ENCODE results near the gene BMPER.

BMPER gene

GRCh38 chr7:33973231-33974015 lies 68.1 kb downstream of the BMPER start:
- DNase-seq, result no peak

- no peak for DNase-seq
Measured at GRCh38 chr7:33979300-33979806, 74.0 kb downstream of the BMPER start.

DNA sequence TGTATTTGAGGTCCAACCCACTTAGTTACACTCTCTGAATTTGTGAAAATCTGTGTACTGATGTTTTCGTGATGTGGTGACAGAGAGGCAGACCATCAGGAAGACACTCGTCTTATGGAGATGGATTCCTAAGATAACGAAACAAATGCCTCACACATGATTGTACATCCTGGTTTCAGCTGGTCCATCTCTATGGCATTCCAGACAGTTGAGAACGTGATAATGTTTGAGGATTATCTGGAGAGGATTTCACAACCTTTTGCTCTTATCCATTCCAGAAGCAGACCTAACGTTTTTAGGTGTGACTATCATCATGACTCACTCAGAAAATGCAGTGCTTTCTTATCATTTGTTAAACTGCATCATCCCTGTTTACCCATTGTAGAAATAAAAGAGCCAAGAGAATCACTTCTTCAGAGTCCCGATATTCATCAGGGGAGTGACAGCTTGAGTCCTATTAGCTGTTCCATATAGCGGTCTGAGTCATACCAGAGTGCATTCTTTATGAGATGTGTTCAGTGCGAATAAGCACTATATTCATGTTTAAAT lies 74.5 kb downstream of the BMPER start:
- no peak for DNase-seq

DNA sequence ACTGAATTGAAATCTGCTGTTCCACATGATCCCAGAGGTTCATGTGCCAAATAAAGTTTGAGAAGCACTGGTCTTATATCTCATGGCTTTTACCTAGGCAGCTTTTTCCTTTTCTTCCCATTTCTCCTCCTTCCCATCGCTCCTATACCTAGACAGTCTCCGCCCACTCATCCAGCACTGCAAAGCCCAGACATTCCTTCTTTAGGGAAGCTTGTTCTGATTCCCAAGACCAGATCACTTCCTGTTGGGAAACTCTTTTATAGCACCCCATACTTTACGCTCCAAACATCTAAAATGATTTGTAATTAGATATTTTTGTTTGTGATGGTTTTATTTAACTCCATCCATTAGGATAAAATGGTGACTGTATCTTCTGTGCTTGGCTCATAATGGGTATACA lies 75.9 kb downstream of the BMPER start:
- no peak for DNase-seq

GRCh38 chr7:33981671-33982424 lies 76.5 kb downstream of the BMPER start:
- DNase-seq, result no peak

DNA sequence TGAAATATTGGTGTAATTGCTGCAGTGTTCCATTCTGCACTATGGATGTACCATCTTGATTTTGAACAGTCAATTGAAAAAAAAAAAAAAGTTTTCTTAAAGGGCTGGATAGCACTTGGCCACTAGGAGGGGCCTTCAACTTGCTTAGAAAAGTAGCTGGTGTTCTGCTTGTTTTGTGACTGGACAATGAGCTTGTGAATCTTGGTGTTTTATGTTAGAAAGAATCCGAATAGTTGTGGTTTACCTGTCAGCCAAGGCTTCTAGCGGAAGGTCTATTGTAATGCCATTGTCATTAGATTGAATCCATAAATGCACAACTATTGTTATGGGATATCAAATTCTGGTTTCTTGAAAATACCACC lies 77.1 kb downstream of the BMPER start:
- DNase-seq, result no peak

GRCh38 chr7:33986451-33986850 lies 81.1 kb downstream of the BMPER start:
- DNase-seq, result no peak

DNA sequence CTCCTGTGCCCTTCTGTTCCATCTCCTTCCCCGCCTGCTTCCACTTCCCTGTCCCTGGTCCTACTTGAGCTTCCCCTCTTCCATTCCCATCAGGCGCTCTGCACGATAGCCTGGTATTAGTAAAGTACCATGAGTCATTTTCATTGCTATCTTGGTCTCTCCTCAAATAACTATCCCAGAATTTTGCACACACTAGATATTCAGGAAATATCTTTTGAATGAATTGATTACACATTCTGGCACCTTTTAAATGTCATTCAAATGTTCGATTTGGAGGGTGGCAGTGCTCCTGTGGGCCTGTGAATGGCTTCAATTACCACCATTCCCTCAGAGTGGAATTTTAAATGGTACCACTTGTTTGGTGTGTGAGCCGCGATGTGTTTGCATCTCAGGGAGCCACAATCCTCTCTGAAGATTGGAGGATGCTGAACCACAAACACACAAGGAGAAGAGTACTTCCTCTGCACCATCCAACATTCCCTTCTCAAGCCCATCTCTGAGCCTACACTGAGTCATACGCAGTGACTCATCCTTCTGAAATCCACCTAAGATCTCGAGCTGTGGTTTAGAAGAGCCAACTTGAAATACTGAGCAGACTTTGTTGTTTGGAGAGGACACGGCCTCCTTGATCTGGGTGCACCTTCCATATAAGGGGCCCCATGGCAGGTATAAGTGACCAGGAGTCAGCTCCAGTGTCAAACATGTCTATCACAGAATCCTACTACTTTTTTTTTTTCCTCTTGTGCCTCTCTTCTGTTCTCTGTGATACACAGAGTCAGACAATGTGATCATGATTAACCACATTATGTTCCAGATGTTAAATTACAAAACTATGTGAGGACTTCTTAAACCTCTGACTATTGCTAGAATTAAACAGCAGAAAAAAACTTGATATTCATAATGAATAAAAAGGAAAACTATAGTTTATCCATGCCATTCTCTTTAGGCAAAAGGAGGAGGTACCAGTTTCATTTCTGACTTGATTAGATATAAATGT lies 81.9 kb downstream of the BMPER start:
- DNase-seq, result no peak

DNA sequence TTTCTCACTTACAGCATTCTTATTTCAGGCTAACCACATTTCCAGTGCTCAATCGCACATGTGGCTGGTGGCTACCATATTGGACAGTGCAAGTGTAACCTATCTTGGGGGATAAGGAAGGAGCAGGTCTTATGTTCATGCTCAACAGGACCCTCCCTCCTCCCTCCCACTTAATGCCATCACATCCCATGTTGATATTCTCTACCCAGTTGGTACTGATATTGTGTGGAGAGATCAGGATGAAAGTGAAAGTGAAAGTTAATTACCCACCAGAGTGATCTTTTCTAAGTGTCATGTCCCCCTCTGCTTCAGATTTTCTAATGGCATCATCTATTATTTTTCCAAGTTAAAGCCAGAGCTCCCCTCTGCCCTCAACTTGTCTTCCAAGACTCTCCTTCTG lies 91.6 kb downstream of the BMPER start:
- no peak for DNase-seq

- no peak for DNase-seq
Measured at GRCh38 chr7:33998476-33998875, 93.1 kb downstream of the BMPER start.

DNA sequence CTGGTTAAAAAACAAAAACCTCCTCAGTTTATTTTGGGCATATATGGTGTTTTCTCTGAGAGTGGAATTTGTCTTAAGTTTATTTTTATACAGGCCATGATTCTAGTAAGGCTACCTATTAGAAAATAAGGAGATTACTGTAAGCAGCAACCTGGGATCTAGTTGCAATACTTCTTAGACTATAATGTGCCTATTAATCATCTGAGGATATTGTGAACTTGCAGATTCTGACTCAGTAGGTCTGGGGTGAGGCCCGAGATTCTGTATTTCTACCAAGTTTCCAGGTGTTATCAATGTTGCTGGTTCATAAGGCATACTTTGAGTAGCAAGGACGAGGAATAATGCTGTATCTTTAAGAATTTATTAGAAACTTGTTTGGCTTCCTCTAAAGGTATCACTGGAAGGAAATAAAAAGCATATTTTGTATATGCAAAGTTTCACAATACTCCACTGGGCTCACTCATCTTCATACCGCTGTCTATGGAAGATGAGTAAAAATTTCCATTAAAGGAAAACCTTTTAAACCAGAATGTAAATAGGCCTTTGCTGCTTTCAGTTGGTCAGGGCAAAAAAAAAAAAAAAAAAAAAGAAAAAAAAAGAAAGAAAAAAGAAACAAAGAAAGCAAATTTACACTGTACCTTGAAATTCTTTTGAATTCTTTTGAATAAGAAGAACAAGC lies 105.8 kb downstream of the BMPER start:
- DNase-seq, result no peak

DNA sequence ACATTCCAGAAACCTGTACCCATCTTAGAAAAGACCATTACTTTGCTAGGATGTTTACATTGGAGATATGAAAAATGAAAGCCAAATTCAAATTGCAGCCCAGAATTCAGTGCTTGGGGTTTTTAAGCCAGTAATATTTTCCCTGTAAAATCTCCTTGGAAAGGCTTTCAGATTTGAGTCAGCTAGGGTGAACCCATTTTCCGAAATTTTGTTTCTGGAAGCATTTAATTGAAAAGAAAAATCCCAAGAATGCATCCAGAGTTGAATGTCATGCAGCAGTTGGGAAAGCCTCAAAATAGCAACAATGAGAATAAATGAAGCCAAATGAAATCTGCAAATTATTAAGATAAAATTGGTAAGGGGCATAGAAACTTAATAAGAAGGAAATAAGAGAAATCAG lies 106.4 kb downstream of the BMPER start:
- no peak for DNase-seq

GRCh38 chr7:34013421-34013820 lies 108.1 kb downstream of the BMPER start:
- DNase-seq, result no peak

DNA sequence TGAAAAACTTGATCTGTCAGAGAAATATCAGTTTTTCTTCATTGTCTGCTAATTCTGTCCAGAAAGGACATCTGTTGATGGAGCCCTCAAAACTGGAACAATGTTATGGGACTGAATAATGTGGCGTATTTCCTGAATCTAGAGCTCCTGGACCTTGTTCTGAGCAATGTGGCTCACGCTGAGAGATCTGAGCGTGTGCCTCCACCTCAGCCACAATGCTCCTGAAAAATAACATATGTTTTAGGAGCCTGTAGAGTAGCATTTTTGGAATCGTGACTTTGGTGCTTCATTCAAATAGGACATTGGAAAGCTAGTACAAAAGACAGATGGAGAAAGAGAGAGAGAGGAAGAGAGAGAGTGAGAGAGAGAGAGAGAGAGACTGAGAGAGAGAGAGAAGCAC lies 110.3 kb downstream of the BMPER start:
- no peak for DNase-seq

- no peak for DNase-seq
Measured at GRCh38 chr7:34016876-34017275, 111.5 kb downstream of the BMPER start.

- DNase-seq, result no peak
Measured at GRCh38 chr7:34019301-34019790, 114.0 kb downstream of the BMPER start.

- no peak for DNase-seq
Measured at GRCh38 chr7:34022626-34023025, 117.3 kb downstream of the BMPER start.

- no peak for DNase-seq
Measured at GRCh38 chr7:34025600-34025999, 120.3 kb downstream of the BMPER start.

GRCh38 chr7:34026481-34027190 lies 121.3 kb downstream of the BMPER start:
- DNase-seq, result no peak

GRCh38 chr7:34031156-34031555 lies 125.8 kb downstream of the BMPER start:
- no peak for DNase-seq

GRCh38 chr7:34034728-34035127 lies 129.4 kb downstream of the BMPER start:
- DNase-seq, result no peak

Data from activated CD8-positive, alpha-beta memory T cell treated with anti-CD3 and anti-CD28 coated beads, Interleukin-2, amount 50 U/mL, for 4 hours (primary cell).